ENCODE results near the gene RSPH6A.
"Not testable (repeated sequence)": the region's sequence is repeated elsewhere in the genome, so short reads cannot be mapped to it uniquely, and the experiment has no call there.

Gene RSPH6A

DNA sequence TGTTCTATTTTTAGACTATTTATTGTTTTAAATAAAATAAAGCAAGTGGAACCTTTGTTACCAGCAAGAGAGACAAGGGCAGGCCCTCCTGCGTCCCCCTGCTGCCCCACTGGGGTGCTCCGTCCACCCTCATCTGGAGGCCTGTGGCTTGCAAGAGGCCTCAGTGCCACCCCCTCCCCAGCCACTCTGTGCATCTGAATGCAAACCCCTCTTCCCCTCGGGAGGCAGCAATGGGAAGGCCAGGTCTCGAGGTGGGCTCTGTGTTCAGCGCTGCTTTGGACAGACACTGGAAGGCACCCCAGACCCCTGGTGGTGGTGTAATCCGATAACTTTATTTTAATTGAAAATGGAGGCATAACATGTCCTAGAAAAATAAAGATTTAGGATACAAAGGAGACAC lies 50.6 kb downstream of the RSPH6A start:
- DNase-seq: no peak

DNA sequence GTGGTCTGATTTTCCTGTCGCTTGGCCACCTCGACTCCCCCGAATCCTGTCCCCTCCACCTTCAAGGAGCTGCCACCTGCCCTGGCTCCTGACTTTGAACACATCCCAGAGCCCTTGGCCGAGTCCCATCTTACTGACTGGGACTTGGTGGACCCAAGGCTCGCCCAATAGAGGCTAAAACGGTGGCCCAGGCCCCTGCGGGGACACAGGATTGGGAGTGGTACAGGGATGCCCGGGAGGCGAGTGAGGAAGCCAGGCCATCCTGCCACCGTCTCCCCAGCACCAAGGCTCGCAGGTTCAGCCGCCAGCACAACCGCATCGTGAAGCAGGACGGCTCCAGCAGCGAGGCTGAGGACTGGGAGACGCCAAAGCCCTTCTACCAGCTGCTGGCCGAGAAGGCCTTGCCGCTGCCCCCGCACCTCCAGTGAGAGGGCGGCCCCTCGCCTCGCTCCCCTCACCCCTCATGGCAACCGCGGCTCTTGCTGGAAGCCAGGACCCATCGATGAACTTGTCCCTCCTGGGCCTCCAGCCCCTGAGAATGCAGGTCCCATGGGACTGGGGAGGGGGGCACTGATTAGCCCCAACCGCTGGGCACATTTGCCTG lies 51.3 kb downstream of the RSPH6A start:
- DNase-seq: no peak

DNA sequence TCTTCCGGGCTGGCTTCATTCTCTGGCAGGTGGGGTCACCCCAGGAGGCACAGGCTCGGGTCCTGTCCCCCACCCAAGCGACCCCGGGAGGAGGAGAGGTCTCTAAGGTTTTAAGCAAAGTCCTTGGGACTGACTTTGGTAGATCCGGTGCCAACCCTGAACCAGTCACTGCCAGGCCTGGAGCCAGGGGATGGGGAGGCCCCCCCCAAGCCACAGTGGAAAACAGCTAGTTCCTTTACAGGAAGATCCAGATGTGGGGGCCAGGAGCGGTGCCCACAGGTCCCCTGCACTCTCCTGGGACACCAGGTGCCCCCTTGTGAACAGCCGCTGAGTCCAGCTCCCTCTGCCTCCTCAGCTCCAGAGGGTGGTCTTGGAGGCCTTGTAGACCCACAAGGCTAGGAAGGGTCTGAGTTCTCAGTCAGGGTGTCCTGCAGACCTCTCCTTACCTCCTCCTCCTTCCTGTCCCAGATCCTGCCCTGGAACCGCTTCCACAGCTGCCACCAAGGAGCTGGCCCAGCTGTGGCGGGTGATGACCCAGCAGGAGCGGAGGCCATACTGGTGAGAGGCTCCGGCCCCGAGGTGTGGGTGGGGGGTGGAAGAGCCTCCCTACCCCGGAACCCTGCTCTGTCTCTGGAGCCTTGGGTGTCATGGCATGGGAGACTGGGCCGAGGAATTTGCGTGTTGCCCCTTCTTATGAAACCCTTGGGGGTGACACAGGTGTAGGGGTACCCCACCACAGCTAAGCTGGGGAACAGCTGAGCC lies 52.1 kb downstream of the RSPH6A start:
- DNase-seq: no peak

DNA sequence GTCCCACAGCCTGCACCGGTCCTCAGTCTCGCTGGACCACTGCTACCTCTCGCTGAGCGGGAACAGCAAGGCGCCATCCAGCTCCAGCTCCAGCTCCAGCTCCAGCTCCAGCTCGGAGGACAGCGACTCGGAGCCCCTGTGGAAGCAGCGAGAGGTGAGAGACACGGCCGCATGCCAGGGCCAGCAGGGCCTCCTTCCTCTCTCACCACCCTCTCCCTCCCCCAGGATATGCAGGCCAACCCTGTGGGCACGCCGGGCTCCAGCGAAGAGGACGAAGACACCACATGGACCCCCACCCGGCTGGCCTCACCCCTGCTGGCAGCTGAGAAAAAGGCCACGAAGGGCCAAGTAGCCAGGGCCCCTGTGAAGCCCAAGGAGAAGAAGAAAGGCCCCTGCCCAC lies 53.4 kb downstream of the RSPH6A start:
- DNase-seq: no peak

DNA sequence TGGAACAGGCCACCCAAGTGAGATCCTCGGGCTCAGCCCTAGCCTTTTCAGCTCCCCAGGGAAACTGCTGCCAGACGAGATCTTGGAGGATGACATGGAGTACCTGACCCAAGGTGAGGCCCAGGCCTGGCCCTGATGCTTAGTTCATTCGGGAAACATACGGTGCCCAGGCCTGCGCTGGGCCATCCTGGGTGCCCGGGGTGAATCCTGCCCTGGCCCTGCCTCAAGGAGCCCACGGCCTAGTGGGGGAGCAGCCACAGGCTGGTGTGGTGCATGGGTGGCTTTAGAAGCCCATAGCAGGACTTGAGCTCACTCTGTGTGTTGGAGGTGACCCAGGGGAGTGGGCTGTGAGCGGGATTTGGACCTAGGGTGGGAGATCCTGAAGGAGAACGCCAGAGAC lies 56.2 kb downstream of the RSPH6A start:
- DNase-seq: no peak

DNA sequence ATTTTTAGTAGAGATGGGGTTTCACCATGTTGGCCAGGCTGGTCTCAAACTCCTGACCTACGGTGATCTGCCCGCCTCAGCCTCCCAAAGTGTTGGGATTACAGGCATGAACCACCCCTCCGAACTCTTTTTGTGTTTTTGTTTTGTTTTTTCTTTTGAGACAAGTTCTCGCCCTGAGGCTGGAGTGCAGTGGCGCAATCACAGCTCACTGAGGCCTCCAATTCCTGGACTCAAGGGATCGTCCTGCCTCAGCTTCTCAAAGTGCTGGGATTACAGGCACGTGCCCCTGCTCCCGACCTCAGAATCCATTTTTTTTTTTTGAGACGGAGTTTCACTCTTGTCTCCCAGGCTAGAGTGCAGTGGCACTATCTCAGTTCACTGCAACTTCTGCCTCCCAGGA lies 57.4 kb downstream of the RSPH6A start:
- no peak for DNase-seq

DNA sequence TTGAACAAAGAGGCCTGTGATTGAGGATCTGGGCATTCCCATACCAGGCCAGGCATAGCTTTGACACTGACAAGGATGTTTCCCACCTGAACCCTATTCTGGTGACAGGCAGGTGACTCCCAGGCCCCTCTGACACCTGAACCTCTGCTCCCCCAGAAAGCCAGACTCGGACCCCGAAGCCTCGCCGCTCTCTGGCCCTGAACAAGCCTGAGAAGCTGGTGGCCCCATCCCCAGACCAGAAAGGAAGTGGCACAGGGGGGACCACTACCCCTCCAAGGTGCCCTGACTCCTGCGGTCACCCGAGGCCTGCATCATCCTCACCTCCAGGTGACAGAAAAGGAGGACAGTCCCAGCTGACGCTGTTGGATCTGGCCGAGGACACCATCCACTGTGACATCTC lies 60.8 kb downstream of the RSPH6A start:
- no peak for DNase-seq

DNA sequence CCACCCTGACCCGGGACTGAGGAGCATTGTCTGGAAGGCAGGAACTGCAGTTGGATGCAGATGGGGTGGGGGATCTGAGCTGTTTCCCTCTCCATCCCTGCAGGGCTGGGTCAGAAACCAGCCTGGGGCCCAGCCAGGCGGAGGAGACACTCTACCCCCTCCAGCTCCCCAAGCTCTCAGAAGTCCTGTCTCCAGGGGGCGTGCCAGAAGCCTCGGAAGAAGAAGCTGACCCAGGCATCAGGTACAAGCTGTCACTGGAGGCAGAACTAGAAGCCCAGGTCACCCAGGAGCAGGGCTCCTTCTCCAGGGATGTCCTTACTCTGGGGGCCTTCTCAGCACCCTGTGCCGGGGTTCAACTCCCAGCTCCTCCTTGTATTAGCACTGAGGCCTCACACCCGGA lies 61.6 kb downstream of the RSPH6A start:
- no peak for DNase-seq

DNA sequence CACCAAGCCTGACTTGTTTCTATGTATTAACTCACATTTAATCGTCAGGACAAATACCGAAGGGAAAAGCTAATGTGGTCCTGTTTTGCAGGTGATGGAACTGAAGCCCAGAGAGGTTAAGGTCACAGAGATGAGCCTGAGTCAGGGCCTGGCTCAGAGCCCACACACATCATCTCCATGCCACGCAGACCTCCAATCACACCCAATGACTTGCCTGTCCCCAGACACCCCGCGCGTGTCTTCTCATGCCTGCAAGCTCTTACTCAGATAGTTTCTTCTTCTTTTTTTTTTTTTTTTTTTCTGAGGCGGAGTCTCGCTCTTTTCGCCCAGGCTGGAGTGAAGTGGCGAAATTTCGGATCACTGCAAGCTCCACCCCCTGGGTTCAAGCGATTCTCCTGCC lies 62.5 kb downstream of the RSPH6A start:
- DNase-seq: no peak

DNA sequence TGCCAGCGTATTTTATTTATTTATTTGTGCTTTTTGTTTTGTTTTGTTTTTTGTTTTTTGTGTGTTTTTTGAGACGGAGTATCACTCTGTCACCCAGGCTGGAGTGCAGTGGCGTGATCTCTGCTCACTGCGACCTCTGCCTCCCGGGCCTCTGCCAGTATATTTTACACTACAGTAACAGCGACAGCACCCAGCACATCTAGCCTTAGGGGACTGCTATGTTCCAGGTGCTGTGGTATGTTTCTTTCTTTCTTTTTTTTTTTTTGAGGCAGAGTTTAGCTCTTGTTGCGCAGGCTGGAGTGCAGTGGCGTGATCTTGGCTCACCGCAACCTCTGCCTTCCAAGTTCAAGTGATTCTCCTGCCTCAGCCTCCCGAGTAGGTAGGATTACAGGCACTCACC lies 63.6 kb downstream of the RSPH6A start:
- not testable (repeated sequence) for DNase-seq

DNA sequence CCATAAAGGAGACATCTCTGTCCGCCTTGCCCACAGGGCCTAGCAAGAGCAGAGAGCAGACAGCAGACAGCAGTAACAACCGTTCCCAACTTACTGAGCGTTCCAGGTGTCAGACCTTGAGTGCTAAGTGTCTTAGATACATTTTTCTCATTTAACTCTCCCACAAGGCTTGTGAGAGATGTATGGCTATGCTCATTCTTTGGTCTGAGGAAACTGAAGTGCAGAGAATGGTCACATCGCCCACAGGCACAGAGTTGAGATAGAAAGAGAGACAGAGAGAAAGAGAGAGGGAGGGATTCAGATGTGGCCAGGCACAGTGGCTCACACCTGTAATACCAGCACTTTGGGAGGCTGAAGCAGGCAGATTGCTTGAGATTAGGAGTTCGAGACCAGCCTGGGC lies 67.6 kb downstream of the RSPH6A start:
- no peak for DNase-seq

DNA sequence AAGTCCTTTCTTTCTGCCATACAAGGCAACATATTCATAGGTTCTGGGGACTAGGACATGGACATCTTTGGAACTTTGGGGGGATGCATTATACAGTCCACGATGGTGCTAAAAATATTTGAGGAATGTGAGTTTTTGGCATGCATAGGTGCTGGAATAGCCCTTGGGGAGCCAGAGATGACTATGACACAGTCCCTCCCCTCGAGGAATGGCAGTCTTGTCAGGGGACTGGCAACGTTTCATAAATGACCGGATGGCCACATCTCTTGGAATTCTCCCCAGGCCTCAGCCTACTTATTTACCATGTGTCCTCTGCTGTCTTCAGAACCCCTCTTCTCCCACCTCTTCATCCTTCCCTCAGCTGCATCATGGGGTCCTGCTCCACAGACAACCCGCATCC lies 68.2 kb downstream of the RSPH6A start:
- DNase-seq: no peak
